Fibroblast of peridontal ligament (primary cell): ENCODE data around the gene TMEM51.

Experiments used
- DNase-seq: peaks from one replicate; pipeline ENCODE4 v3.0.0-alpha.2; 2010; ENCODE audit errors: extremely low read depth

TMEM51 gene

DNA sequence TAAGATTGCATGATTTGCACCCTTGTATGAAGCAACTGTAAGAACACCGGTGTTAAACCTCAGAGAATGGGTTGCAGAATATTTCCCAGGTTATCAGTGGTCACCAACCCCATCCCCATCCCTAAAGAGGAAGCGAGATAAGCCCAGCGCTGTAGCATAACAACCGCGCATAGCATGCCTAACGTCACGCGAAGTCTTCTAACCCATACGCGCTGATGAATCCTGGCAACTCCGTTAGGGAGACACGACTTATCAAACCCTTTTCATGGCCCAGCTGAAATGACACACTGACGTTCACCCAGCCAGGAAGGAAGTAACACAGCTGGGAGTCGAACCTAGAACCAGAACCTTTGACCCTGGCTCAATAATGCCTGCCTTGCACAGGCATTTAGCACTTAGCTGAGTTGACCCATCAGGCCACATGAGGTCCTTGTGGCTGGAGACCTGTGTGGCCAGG, 24.2 kb downstream of the TMEM51 start:
- DNase-seq: no peak

DNA sequence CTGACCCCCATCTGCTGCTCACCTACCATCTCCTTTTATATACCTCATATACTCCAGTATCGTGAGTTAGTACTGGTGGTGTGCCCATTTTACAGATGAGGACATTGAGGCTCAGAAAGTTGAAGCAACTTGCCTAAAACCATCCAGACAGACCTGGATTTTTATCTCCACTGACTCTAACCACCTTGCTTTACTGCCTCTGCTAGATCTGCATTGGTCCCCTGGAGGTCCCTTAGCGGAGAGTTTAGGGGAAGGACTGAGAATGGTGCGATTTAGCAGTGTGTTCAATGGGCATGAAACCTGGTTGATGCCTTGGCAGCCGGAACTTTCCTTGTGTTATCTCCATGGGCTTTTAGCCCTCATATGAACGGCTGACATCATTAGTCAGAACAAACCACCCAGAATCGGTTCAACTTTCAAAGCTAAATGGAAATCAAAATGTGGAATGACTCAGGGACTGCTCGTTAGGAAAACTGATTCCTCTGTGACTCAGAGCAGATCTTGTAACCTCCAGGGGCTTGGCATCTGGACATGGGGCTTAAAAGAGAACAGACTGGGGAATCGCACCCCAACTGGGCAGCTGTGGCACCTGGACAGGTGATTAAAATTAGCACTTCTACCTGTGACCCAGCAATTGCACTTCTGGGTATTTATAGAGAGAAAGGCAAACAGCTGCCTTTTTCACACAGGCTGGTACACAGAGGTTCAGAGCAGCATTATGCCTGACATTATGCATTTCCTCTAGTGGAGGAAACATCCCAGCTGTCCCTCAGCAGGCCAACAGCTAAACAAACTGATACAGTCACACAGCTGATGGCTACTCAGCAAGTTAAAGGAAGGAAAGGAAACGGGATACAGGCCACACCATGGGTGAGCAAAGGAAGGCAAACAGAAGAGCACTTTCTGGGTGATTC, 25.3 kb downstream of the TMEM51 start:
- DNase-seq: peak; percentile 97

DNA sequence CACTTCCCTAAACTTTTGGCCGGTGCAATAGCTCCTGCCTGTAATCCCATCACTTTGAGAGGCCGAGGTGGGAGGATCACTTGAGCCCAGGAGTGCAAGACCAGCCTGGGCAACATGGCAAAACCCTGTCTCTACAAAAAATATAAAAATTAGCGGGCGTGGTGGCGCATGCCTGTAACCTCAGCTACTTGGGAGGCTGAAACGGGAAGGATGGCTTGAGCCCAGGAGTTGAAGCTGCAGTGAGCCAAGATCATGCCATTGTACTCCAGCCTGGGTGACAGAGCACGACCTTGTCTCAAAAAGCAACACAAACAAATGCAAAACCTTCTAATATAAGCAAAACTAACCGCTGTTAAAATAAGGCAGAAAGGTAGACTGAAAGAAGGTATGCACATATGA, 25.9 kb downstream of the TMEM51 start:
- DNase-seq: no peak

DNA sequence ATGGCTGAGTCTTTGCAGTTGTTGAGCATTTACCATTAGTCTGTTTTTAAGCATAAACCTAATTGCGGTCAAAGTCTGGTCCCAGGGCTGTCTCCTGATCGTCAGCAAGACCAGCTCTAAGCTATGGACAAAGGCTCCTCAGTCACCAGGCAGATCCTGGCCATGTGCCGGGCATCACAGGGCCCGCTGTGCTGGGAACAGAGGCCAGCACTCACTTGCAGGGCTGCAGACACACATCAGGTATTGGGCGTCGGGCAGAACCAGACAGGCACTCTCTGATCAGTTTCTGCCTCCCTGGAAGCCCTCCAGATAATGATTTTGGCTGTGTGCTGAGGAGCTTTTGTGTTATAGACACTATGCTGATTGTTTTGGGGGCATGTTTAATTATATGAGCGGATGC, 26.6 kb downstream of the TMEM51 start:
- no peak for DNase-seq

GRCh38 chr1:15180945-15181523, 27.5 kb downstream of the TMEM51 start:
- no peak for DNase-seq

DNA sequence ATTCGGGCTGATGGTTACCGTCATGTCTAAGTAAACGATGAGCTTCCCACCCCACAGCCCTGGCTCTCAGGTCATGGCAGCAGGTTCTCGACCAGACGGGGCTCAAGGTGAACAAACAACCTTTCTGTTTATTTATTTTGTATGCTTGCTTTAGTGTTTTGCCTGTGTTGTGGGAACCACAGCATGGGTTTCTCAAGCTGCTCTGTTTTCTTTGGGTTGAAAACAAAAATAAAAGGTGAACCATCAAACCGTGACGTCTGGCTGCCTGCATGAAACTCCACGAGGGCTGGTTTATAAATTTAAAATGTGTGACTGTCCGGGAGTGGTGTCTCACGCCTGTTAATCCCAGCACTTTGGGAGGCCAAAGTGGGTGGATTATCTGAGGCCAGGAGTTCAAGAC, 28.0 kb downstream of the TMEM51 start:
- no peak for DNase-seq

GRCh38 chr1:15184436-15185241, 31.1 kb downstream of the TMEM51 start:
- DNase-seq: no peak

GRCh38 chr1:15185617-15186016, 32.1 kb downstream of the TMEM51 start:
- DNase-seq: no peak

DNA sequence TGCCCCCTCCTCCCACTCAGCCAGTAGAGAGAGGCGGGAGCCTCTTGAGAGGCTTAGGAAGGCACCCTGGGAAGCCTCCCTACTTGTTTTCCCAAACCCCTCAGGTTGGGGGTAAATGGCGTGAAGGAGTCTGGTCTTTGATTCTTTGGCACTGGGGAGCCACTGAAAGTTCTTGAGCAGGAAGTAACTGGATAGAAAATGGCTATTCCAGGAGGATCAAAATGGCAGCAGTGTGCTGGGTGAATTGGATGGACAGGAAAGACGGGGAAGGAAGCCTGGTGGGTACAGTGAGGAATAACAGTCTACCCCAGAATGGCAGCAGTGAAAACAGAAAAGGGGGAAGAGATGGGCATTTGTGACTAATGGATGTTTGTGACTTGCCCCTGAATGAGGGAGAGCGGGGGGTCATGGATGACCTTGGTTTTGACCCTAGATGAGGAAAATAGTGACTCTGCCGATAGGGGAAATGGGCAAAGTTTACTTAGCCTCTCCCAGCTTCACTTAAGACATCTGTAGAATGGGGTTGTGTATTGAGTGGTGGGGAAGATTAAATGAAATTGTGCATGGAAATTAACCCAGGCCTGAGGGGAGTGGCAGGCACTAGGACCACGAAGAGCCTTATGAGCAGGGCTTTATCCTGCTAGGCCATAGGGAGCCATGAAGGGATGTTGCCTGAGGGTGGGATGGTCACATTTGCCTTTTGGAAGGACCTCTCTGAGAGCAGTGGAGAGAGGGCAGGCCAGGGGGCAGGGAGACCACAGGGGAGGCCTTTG, 32.7 kb downstream of the TMEM51 start:
- no peak for DNase-seq

DNA sequence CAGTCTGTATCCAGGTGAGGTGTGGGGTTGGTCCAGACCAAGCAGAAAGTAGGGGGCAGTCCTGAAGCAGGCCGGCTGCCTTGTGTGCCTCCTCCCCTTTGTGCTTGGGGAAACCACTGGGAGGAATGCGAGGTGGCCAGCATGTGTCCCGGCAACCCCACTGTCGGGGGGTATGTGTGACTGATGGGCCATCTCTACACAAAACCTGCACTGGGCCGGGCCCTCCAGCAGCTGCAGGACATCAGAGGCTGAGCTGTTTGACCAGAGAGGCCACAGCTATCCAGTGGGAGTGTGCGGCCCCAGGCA, 33.3 kb downstream of the TMEM51 start:
- DNase-seq: no peak

GRCh38 chr1:15187175-15188129, 33.9 kb downstream of the TMEM51 start:
- no peak for DNase-seq

GRCh38 chr1:15188130-15188524, 34.6 kb downstream of the TMEM51 start:
- no peak for DNase-seq

- no peak for DNase-seq
Observed at GRCh38 chr1:15188678-15189077, 35.1 kb downstream of the TMEM51 start.

GRCh38 chr1:15189692-15190370, 36.3 kb downstream of the TMEM51 start:
- DNase-seq: no peak

DNA sequence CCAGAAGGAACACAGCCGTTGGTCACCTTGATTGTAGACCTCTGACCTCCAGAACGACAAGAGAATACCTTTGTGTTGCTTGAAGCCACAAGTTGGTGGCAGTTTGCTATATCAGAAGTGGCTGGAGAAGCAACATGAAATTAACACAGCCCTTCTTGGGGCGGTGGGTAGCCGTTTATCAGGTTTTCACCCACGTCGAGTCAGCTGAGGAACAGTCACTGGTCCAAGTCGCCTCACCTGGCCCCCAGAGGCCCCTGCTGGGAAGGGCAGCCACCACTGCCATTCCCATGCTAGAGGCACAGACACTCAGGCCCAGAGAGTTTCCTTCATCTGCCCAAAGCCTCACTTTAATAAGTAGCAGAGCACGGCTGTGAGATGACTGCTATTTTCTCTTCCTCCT, 37.7 kb downstream of the TMEM51 start:
- DNase-seq: no peak

DNA sequence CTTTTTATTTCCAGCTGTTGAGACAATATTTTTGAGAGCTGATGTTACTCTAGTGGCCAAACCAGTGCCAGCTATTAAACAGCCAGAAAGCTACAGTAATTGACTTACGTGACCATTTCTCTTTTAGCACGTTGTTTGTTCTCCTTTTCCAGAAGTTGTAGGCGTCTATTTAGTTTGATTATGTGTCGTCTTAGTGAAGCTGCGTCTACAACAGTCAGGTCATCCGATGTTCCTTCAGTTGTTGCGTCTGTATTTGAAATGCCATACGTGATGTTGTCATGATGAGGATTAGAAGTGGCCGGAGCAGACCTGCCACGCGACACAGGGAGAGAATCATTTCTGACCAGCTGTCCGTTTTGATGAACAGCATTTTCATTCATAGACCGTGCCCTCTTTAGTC, 38.2 kb downstream of the TMEM51 start:
- DNase-seq: no peak

DNA sequence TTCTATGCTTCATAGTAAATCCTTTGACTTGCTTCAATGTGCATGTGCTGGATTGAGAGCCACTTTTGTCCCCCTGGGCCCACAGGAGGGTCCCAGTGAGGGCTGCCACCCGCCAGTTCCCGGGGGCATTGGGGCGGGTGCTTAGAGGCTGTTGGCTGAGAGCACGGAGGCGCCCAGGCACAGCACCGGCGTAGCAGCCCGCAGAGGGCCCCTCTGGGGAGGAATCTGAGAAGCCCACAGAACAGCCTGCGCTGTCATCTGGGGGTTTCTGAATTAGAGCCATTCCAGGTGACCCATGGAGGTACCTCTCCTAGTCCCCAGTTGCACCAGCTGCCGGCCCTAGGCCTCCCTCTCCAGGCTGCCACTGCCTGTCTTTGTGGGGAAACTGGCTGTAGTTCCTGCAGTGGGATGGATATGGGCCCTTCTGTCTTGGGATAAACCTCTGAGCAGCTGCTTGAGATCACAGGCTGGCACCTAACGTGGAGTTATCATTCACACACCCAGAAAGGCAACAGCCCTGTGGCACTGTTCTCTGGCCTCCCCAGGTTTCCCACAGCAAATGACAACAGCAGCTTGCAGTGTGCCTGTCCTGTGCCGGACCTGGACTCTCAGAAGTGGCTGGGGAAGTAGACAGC, 39.5 kb downstream of the TMEM51 start:
- DNase-seq: no peak

- peak; percentile 43 for DNase-seq
Observed at GRCh38 chr1:15195420-15196052, 42.0 kb downstream of the TMEM51 start.

DNA sequence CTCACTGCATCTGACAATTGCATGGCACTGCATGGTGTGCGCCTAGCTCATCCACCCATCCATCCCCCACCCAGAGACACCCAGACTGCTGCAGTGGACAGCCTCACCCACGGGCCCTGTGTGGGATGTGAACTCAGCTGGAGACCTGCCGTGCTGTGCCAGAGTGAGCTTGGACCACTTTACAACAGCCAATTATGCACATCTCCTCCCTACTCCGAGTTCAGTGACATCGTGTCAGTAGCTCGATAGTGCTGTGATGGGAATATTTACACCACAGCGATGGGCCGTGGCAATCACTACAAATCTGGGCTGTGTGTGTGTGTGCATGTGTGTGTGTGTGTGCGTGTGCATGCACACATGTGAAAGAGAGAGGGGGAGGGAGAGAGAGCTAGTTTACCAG, 42.5 kb downstream of the TMEM51 start:
- DNase-seq: no peak
